AG09319 (cell line): ENCODE data around the gene POLR3A.
"Not testable (repeated sequence)": the region's sequence is repeated elsewhere in the genome, so short reads cannot be mapped to it uniquely, and the experiment has no call there.

Source experiments
- DNase-seq: peaks from one replicate; pipeline ENCODE4 v3.0.0-alpha.2; 2010; ENCODE audit warnings: low read depth; ENCODE audit errors: extremely low read depth
- CTCF ChIP-seq: IDR thresholded peaks from 2 replicates; pipeline ENCODE4 v1.5.1; 2011; ENCODE audit warnings: low read depth, mild to moderate bottlenecking, inconsistent platforms, low read length, moderate library complexity

The POLR3A gene

GRCh38 chr10:78069151-78069550 is 39.8 kb upstream of the POLR3A start:
- no peak for DNase-seq
- TF ChIP-seq CTCF = no peak

GRCh38 chr10:78066728-78067430 is 37.6 kb upstream of the POLR3A start:
- no peak for TF ChIP-seq CTCF
- no peak for DNase-seq

- no peak for DNase-seq
- no peak for TF ChIP-seq CTCF
These were observed 36.7 kb upstream of the POLR3A start for GRCh38 chr10:78066012-78066411.

GRCh38 chr10:78065611-78066010 is 36.3 kb upstream of the POLR3A start:
- TF ChIP-seq CTCF = no peak
- DNase-seq = no peak

GRCh38 chr10:78064919-78065318 is 35.6 kb upstream of the POLR3A start:
- not testable (repeated sequence) for DNase-seq

GRCh38 chr10:78063236-78063635 is 33.9 kb upstream of the POLR3A start:
- no peak for TF ChIP-seq CTCF

GRCh38 chr10:78062296-78062695 is 33.0 kb upstream of the POLR3A start:
- no peak for TF ChIP-seq CTCF
- DNase-seq = no peak

More at GRCh38 chr10:78063236-78063635, 33.9 kb upstream of the POLR3A start:
- DNase-seq = no peak
